ENCODE data around the gene CPNE2.

DNA sequence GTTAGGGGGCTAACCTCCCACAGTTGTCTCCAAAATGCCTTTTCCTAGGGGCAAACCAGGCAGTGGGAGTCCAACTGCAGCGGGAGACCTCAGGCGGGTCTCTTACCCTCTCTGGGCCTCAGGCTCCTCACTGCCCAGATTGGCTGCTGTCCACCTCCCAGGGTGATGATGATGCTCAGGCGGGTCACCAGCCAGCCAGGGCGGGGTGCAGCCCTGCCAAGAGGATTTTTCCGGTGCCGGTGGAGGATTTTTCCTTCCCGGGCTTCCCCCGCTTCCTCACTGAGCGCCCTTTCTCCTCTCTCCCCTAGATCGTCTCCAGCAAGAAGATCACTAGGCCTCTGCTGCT, 22.8 kb downstream of the CPNE2 start:
- TF ChIP-seq, protein P1, sequence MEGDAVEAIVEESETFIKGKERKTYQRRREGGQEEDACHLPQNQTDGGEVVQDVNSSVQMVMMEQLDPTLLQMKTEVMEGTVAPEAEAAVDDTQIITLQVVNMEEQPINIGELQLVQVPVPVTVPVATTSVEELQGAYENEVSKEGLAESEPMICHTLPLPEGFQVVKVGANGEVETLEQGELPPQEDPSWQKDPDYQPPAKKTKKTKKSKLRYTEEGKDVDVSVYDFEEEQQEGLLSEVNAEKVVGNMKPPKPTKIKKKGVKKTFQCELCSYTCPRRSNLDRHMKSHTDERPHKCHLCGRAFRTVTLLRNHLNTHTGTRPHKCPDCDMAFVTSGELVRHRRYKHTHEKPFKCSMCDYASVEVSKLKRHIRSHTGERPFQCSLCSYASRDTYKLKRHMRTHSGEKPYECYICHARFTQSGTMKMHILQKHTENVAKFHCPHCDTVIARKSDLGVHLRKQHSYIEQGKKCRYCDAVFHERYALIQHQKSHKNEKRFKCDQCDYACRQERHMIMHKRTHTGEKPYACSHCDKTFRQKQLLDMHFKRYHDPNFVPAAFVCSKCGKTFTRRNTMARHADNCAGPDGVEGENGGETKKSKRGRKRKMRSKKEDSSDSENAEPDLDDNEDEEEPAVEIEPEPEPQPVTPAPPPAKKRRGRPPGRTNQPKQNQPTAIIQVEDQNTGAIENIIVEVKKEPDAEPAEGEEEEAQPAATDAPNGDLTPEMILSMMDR (IDR thresholded peaks at IDR 0.05; ENCODE audit: borderline replicate concordance, extremely low read depth, low read length, poor library complexity, severe bottlenecking): no peak
- TF ChIP-seq EZH2 (IDR thresholded peaks at IDR 0.05; ENCODE audit: borderline replicate concordance, low read depth, low read length, severe bottlenecking): no peak

Measured in DND-41 (cell line).